Neural progenitor cell (in vitro differentiated cells): ENCODE results near the gene FERMT3.

Source experiments
- EZH2 ChIP-seq: fragments of 200-600 bp; sonication (generic); IDR thresholded peaks from 2 replicates; pipeline ENCODE4 v1.6.1; 2017; ENCODE audit warnings: antibody characterized with exemption, mild to moderate bottlenecking, moderate library complexity
- TF ChIP-seq, protein P1 (sequence below): fragments of 200-600 bp; sonication (generic); IDR thresholded peaks from 2 replicates; pipeline ENCODE4 v1.5.1; 2017; ENCODE audit warnings: antibody characterized with exemption, mild to moderate bottlenecking

DNA sequence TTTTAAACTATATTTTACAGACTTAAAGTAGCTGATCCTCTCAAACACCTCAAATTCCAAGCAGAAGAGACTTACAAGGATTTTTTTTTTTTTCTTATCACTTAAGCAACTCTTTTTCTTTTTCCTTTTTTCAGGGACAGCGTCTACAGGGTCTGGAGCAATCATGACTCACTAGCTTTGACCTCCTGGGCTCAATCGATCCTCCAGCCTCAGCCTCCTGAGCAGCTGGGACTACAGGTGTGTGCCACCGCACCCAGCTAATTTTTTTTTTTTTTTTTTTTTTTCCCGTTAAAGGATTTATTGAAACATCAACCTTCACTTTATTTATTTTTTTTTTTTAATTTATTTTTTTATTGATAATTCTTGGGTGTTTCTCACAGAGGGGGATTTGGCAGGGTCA, 36.1 kb upstream of the FERMT3 start:
- TF ChIP-seq, protein P1, sequence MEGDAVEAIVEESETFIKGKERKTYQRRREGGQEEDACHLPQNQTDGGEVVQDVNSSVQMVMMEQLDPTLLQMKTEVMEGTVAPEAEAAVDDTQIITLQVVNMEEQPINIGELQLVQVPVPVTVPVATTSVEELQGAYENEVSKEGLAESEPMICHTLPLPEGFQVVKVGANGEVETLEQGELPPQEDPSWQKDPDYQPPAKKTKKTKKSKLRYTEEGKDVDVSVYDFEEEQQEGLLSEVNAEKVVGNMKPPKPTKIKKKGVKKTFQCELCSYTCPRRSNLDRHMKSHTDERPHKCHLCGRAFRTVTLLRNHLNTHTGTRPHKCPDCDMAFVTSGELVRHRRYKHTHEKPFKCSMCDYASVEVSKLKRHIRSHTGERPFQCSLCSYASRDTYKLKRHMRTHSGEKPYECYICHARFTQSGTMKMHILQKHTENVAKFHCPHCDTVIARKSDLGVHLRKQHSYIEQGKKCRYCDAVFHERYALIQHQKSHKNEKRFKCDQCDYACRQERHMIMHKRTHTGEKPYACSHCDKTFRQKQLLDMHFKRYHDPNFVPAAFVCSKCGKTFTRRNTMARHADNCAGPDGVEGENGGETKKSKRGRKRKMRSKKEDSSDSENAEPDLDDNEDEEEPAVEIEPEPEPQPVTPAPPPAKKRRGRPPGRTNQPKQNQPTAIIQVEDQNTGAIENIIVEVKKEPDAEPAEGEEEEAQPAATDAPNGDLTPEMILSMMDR, result no peak
- no peak for TF ChIP-seq EZH2
